ENCODE results near the gene C22orf15.

The C22orf15 gene

DNA sequence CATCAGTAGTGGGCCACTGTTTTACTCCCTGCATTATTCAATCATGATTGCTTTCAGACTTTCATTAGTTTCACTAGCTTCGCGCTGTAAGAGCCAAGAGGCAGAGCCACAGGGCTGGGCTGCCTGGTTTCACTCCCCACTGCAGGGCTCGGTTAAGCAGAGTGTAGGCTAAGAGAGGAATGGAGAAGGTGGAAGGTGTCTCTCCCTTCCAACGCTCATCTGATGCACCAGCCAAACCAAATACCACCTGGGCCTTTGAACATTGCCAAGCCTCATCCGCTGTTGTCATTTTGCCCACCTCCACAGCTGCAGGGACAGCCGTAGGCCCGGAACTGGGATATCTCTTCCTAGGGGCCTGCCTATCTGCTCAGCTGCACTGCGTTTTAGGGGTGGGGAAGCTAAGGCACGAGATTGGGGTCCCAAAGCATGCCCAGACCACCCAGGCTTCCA, 23.5 kb downstream of the C22orf15 start:
- no peak for TF ChIP-seq CTCF (IDR thresholded peaks at IDR 0.05; ENCODE audit: unreplicated experiment in 3 of 3)
- peak overlapping the region; percentile 98 to 100 (median 99) for H3K27ac Mint-ChIP-seq
- peaks cover 41% of the 10 kb centered on the region for H3K4me1 Mint-ChIP-seq
- H3K9me3 Mint-ChIP-seq = no peaks in the 10 kb centered on the region
- peaks cover 7% of the 10 kb centered on the region for H3K36me3 Mint-ChIP-seq (ENCODE audit: low read depth)
- H3K4me3 Mint-ChIP-seq = peak overlapping the region; percentile 91 to 95 (median 92)
- H3K27me3 Mint-ChIP-seq (ENCODE audit: low read depth) = no peaks in the 10 kb centered on the region

GRCh38 chr22:23786752-23787599, 24.2 kb downstream of the C22orf15 start, which contains the start of gene SMARCB1:
Gene SMARCB1 (plus strand): TSS chr22:23786966. CDS start chr22:23787170, 204 bp downstream.
- Mint-ChIP-seq H3K27me3 (ENCODE audit: low read depth) (no peaks in the 10 kb centered on the region), H3K4me1 (peaks cover 46% of the 10 kb centered on the region), H3K4me3 (peak within 1 kb of the TSS; percentile 92 to 97 (median 95)), H3K36me3 (ENCODE audit: low read depth) (peaks cover 11% of the 10 kb centered on the region), H3K27ac (peak within 1 kb of the TSS; percentile 98 to 100 (median 99)), H3K9me3 (no peaks in the 10 kb centered on the region)
- TF ChIP-seq CTCF (IDR thresholded peaks at IDR 0.05; ENCODE audit: unreplicated experiment in 3 of 3) = no peak

DNA sequence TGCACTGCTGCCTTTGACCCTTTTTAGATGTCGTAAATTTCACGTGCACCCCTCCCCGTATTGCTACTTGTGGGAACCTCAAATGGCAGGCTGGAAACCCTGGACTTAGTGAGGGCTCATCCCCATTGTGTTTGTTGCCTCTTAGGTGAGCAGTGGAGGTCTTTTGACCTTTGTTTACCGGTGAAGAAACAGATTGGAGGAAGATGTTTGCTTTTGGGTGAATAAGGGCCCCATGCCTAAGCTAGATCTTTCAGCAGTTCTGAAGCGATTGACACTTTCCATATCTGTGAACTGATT, 24.8 kb downstream of the C22orf15 start:
- Mint-ChIP-seq H3K27me3 (ENCODE audit: low read depth) (no peaks in the 10 kb centered on the region), H3K4me3 (peak overlapping the region; percentile 92 to 97 (median 95)), H3K4me1 (peaks cover 51% of the 10 kb centered on the region), H3K27ac (peak overlapping the region; percentile 98 to 100 (median 99)), H3K36me3 (ENCODE audit: low read depth) (peaks cover 17% of the 10 kb centered on the region), H3K9me3 (no peaks in the 10 kb centered on the region)
- TF ChIP-seq CTCF (IDR thresholded peaks at IDR 0.05; ENCODE audit: unreplicated experiment in 3 of 3) = no peak

- Mint-ChIP-seq H3K4me3 (peak overlapping the region; percentile 92 to 97 (median 95)), H3K9me3 (no peaks in the 10 kb centered on the region), H3K27ac (peak overlapping the region; percentile 98 to 100 (median 99)), H3K36me3 (ENCODE audit: low read depth) (peaks cover 20% of the 10 kb centered on the region), H3K27me3 (ENCODE audit: low read depth) (no peaks in the 10 kb centered on the region), H3K4me1 (peaks cover 55% of the 10 kb centered on the region)
- no peak for TF ChIP-seq CTCF (IDR thresholded peaks at IDR 0.05; ENCODE audit: unreplicated experiment in 3 of 3)
Measured at GRCh38 chr22:23787910-23788309, 25.1 kb downstream of the C22orf15 start.

- H3K27me3 Mint-ChIP-seq (ENCODE audit: low read depth) = no peaks in the 10 kb centered on the region
Measured at GRCh38 chr22:23789121-23789520, 26.3 kb downstream of the C22orf15 start.

More at GRCh38 chr22:23789121-23789520, 26.3 kb downstream of the C22orf15 start:
- H3K4me1 Mint-ChIP-seq = peaks cover 60% of the 10 kb centered on the region
- H3K36me3 Mint-ChIP-seq (ENCODE audit: low read depth) = peaks cover 27% of the 10 kb centered on the region
- no peaks in the 10 kb centered on the region for H3K9me3 Mint-ChIP-seq
- H3K27ac Mint-ChIP-seq = peak overlapping the region; percentile 66 to 87 (median 75)
- H3K4me3 Mint-ChIP-seq = peak overlapping the region; percentile 92 to 97 (median 95)
- TF ChIP-seq CTCF (IDR thresholded peaks at IDR 0.05; ENCODE audit: unreplicated experiment in 3 of 3) = no peak
